H9 (cell line): ENCODE results near the gene ARHGEF6. TPM values are rescaled to one million over a fixed set of nuclear protein-coding genes. Genes with fewer than 3 reads are reported as not detected.

ENCODE experiments used
- DNase-seq: peaks from one replicate; pipeline ENCODE4 v3.0.0-alpha.2; 2017
- H2AFZ ChIP-seq: one replicate; pipeline ENCODE4 v1.6.1; 2013; ENCODE audit warnings: mild to moderate bottlenecking, low read length, control low read depth, moderate library complexity
- H2AK5ac ChIP-seq: 2 replicates; pipeline ENCODE4 v1.6.1; 2013; ENCODE audit warnings: low read length, control low read depth, mixed read lengths; ENCODE audit not compliant: insufficient read length
- H2BK120ac ChIP-seq: one replicate; pipeline ENCODE4 v1.6.1; 2013; ENCODE audit warnings: low read depth, mild to moderate bottlenecking, low read length, control low read depth, inconsistent platforms; ENCODE audit not compliant: poor library complexity, severe bottlenecking
- H2BK12ac ChIP-seq: 2 replicates; pipeline ENCODE4 v1.6.1; 2013; ENCODE audit warnings: low read length, control low read depth, mixed read lengths, low read depth; ENCODE audit not compliant: insufficient read length
- H2BK15ac ChIP-seq: 2 replicates; pipeline ENCODE4 v1.6.1; 2013; ENCODE audit warnings: low read depth, low read length, control low read depth
- H2BK20ac ChIP-seq: one replicate; pipeline ENCODE4 v1.6.1; 2013; ENCODE audit warnings: low read depth, mild to moderate bottlenecking, low read length, control low read depth, inconsistent platforms; ENCODE audit not compliant: poor library complexity, severe bottlenecking
- H2BK5ac ChIP-seq: 2 replicates; pipeline ENCODE4 v1.6.1; 2013; ENCODE audit warnings: low read length, control low read depth, mixed read lengths; ENCODE audit not compliant: insufficient read length
- H3K14ac ChIP-seq: 2 replicates; pipeline ENCODE4 v1.6.1; 2013; ENCODE audit warnings: low read length, control low read depth; ENCODE audit not compliant: insufficient read depth
- H3K18ac ChIP-seq: 2 replicates; pipeline ENCODE4 v1.6.1; 2013; ENCODE audit warnings: low read depth, mild to moderate bottlenecking, mixed read lengths, low read length, control low read depth; ENCODE audit not compliant: insufficient read length
- H3K23ac ChIP-seq: 2 replicates; pipeline ENCODE4 v1.6.1; 2013; ENCODE audit warnings: low read length, control low read depth, mixed read lengths, low read depth; ENCODE audit not compliant: insufficient read length
- H3K23me2 ChIP-seq: 2 replicates; pipeline ENCODE4 v1.6.1; 2013; ENCODE audit warnings: low read depth, mild to moderate bottlenecking, mixed read lengths, low read length, control low read depth; ENCODE audit not compliant: insufficient read length, poor library complexity, severe bottlenecking
- H3K27ac ChIP-seq: 2 replicates; pipeline ENCODE4 v1.5.1; 2013; ENCODE audit warnings: low read length, control low read depth, mixed read lengths, low read depth; ENCODE audit not compliant: insufficient read length
- H3K27me3 ChIP-seq: 2 replicates; pipeline ENCODE4 v1.6.1; 2013; ENCODE audit warnings: low read length, control low read depth, inconsistent platforms; ENCODE audit not compliant: insufficient read depth
- H3K4ac ChIP-seq: 2 replicates; pipeline ENCODE4 v1.6.1; 2013; ENCODE audit warnings: low read depth, mild to moderate bottlenecking, control low read depth, inconsistent platforms, low read length, moderate library complexity
- H3K4me1 ChIP-seq: 2 replicates; pipeline ENCODE4 v1.6.1; 2013; ENCODE audit warnings: low read length, control low read depth, inconsistent platforms; ENCODE audit not compliant: insufficient read depth
- H3K4me2 ChIP-seq: 2 replicates; pipeline ENCODE4 v1.6.1; 2013; ENCODE audit warnings: low read length, control low read depth, mixed read lengths; ENCODE audit not compliant: insufficient read length, insufficient read depth
- H3K56ac ChIP-seq: 2 replicates; pipeline ENCODE4 v1.6.1; 2013; ENCODE audit warnings: low read depth, mild to moderate bottlenecking, mixed read lengths, low read length, control low read depth; ENCODE audit not compliant: insufficient read length
- H3K79me1 ChIP-seq: 2 replicates; pipeline ENCODE4 v1.6.1; 2013; ENCODE audit warnings: low read depth, mild to moderate bottlenecking, moderate library complexity, low read length, control low read depth, inconsistent platforms; ENCODE audit not compliant: insufficient read depth, poor library complexity, severe bottlenecking
- H3K79me2 ChIP-seq: 2 replicates; pipeline ENCODE4 v1.6.1; 2013; ENCODE audit warnings: low read length, control low read depth, inconsistent platforms; ENCODE audit not compliant: insufficient read depth
- H3K9ac ChIP-seq: 2 replicates; pipeline ENCODE4 v1.6.1; 2013; ENCODE audit warnings: low read length, control low read depth, mixed read lengths; ENCODE audit not compliant: insufficient read length; ENCODE audit errors: extremely low read depth
- H3K9me3 ChIP-seq: one replicate; pipeline ENCODE4 v1.6.1; 2013; ENCODE audit warnings: low read depth, low read length, inconsistent platforms; ENCODE audit not compliant: control insufficient read depth
- H3T11ph ChIP-seq: one replicate; pipeline ENCODE4 v1.6.1; 2013; ENCODE audit warnings: mild to moderate bottlenecking, low read length, control low read depth, inconsistent platforms
- H4K20me1 ChIP-seq: one replicate; pipeline ENCODE4 v1.6.1; 2013; ENCODE audit not compliant: control insufficient read depth, insufficient read length, insufficient read depth
- H4K5ac ChIP-seq: 2 replicates; pipeline ENCODE4 v1.6.1; 2013; ENCODE audit warnings: low read depth, mild to moderate bottlenecking, mixed read lengths, low read length, control low read depth; ENCODE audit not compliant: insufficient read length
- H4K8ac ChIP-seq: replicated peaks from 2 replicates; pipeline ENCODE4 v1.6.1; 2013; ENCODE audit warnings: low read length, control low read depth, mixed read lengths, low read depth; ENCODE audit not compliant: insufficient read length
- H4K91ac ChIP-seq: 2 replicates; pipeline ENCODE4 v1.6.1; 2013; ENCODE audit warnings: low read depth, mild to moderate bottlenecking, moderate library complexity, mixed read lengths, low read length, control low read depth; ENCODE audit not compliant: insufficient read length
- H3K27ac Mint-ChIP-seq, 3 experiments: 2 replicates in 2 of 3; 3 replicates in 1 of 3; pipeline ENCODE4 v1.8.0; 2020 to 2021; ENCODE audit warnings: mixed read lengths in 3 of 3, mild to moderate bottlenecking in 1 of 3, moderate library complexity in 1 of 3
- H3K27me3 Mint-ChIP-seq: 2 replicates; pipeline ENCODE4 v1.8.0; 2021; ENCODE audit warnings: low read depth, mild to moderate bottlenecking, moderate library complexity, mixed read lengths
- H3K36me3 Mint-ChIP-seq, 3 experiments: 2 replicates in 2 of 3; 3 replicates in 1 of 3; pipeline ENCODE4 v1.8.0; 2020 to 2021; ENCODE audit warnings: low read depth in 3 of 3, mixed read lengths in 3 of 3; ENCODE audit not compliant: insufficient read depth in 1 of 3
- H3K4me1 Mint-ChIP-seq, 2 experiments: 2 replicates each; pipeline ENCODE4 v1.8.0; 2020; ENCODE audit warnings: mixed read lengths in 2 of 2
- H3K4me3 Mint-ChIP-seq, 2 experiments: 2 replicates in 1 of 2; 3 replicates in 1 of 2; pipeline ENCODE4 v1.8.0; 2020 to 2021; ENCODE audit warnings: mild to moderate bottlenecking in 2 of 2, mixed read lengths in 2 of 2, moderate library complexity in 1 of 2
- H3K9me3 Mint-ChIP-seq, 2 experiments: 2 replicates in 1 of 2; 3 replicates in 1 of 2; pipeline ENCODE4 v1.8.0; 2020; ENCODE audit warnings: mild to moderate bottlenecking in 2 of 2, mixed read lengths in 2 of 2, moderate library complexity in 1 of 2
- WGBS: extraction: QIAGEN DNeasy Blood & Tissue Kit; methylation state at CpG from one replicate; pipeline ENCODE4 v1.1.7; 2013; ENCODE audit warnings: missing lambda C conversion rate, low lambda C conversion rate, mixed read lengths; ENCODE audit not compliant: insufficient read length; ENCODE audit errors: extremely low coverage; 5-methylcytosine and 5-hydroxymethylcytosine counted together
- total RNA-seq: library from RNA; stranded (reverse); gene quantifications from 2 replicates; pipeline ENCODE4 v1.2.1, GENCODE V29; 2021
- TF ChIP-seq, protein P1 (sequence below): fragments of 200-600 bp; sonication (generic); conservative IDR thresholded peaks from 3 replicates; pipeline ENCODE4 v1.8.0; 2021; ENCODE audit warnings: antibody characterized with exemption, mild to moderate bottlenecking

The ARHGEF6 gene
- total RNA-seq, 1 experiment from 2014 or later: 3.6 TPM

DNA sequence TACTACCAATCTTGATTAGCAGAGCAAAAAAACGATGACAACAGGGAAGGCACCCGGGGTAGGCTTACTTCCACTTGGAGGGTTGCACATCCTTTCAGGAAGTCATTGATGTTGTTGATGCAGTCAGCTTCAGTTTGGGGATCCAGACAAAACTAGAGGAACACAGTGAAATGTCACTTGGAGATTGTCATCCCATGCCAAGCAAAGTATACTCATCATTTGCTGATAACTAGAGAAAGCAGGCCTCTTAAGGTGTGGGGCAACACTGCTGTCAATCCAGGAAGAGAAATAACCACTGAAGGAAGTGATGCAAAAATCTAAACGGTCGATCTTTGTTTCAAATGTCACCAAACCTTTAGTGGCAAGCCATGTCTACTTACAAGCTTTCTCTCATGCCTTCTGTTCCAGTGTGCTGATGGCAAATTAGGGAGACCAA lies 1.4 kb downstream of the ARHGEF6 start:
- Histone ChIP-seq H3K56ac (no peak overlapping the region), H2AK5ac (no peak overlapping the region), H2BK12ac (no peak overlapping the region), H3K9ac (no peak overlapping the region), H3K14ac (no peak overlapping the region), H3K23me2 (no peaks in the 10 kb centered on the region), H3K4ac (no peak overlapping the region), H4K91ac (no peak overlapping the region), H3K23ac (no peak overlapping the region), H3K4me2 (no peak overlapping the region), H3K27me3 (no peaks in the 10 kb centered on the region), H3K18ac (no peak overlapping the region), H3K9me3 (peaks cover 24% of the 10 kb centered on the region), H4K5ac (no peak overlapping the region), H4K20me1 (no peaks in the 10 kb centered on the region), H2BK5ac (no peak overlapping the region), H3K27ac (no peak overlapping the region), H2AFZ (no peak overlapping the region), H3T11ph (no peak overlapping the region), H3K4me1 (no peaks in the 10 kb centered on the region), H2BK15ac (no peak overlapping the region), H4K8ac (no peak overlapping the region), H2BK20ac (no peak overlapping the region), H3K79me2 (no peaks in the 10 kb centered on the region), H2BK120ac (no peak overlapping the region), H3K79me1 (no peaks in the 10 kb centered on the region)
- WGBS: no CpG with 5 or more reads among the region's 4 CpGs
- TF ChIP-seq, protein P1, sequence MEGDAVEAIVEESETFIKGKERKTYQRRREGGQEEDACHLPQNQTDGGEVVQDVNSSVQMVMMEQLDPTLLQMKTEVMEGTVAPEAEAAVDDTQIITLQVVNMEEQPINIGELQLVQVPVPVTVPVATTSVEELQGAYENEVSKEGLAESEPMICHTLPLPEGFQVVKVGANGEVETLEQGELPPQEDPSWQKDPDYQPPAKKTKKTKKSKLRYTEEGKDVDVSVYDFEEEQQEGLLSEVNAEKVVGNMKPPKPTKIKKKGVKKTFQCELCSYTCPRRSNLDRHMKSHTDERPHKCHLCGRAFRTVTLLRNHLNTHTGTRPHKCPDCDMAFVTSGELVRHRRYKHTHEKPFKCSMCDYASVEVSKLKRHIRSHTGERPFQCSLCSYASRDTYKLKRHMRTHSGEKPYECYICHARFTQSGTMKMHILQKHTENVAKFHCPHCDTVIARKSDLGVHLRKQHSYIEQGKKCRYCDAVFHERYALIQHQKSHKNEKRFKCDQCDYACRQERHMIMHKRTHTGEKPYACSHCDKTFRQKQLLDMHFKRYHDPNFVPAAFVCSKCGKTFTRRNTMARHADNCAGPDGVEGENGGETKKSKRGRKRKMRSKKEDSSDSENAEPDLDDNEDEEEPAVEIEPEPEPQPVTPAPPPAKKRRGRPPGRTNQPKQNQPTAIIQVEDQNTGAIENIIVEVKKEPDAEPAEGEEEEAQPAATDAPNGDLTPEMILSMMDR: no peak
- H3K36me3 Mint-ChIP-seq: no peaks in the 10 kb centered on the region; a peak in 1 of 7 replicates
- H3K4me3 Mint-ChIP-seq: no peak overlapping the region
- no peak for DNase-seq
- H3K27me3 Mint-ChIP-seq: peaks cover 1% of the 10 kb centered on the region; the same call in 1 of the 2 replicates
- peaks cover 0 to 5% of the 10 kb centered on the region in 2 experiments; a peak in 2 of 4 replicates for H3K4me1 Mint-ChIP-seq
- H3K27ac Mint-ChIP-seq: no peak overlapping the region
- H3K9me3 Mint-ChIP-seq: peaks cover 42 to 68% of the 10 kb centered on the region in 2 experiments
